Lower leg skin (tissue), 4 donors: ENCODE results near the gene KANK4. TPM values are rescaled to one million over a fixed set of nuclear protein-coding genes. Genes with fewer than 3 reads are reported as not detected.

ENCODE experiments used
- DNase-seq, 2 donors: peaks; one replicate each; pipeline ENCODE4 v3.0.0-alpha.2; 2019; ENCODE audit warnings: low spot score in 2 of 2
- H3K4me3 ChIP-seq: fragments of 200-600 bp; sonication (generic); 2 replicates; pipeline ENCODE4 v1.5.1; 2017; ENCODE audit warnings: mild to moderate bottlenecking, low read depth; ENCODE audit not compliant: poor library complexity, severe bottlenecking
- CTCF ChIP-seq, 3 donors: fragments of 450-650 bp; IDR thresholded peaks; one replicate each; pipeline ENCODE4 v1.5.1; 2016; ENCODE audit warnings: antibody characterized with exemption in 3 of 3, mild to moderate bottlenecking in 3 of 3, moderate library complexity in 2 of 3
- POLR2A ChIP-seq, 2 donors: fragments of 450-650 bp; IDR thresholded peaks; one replicate each; pipeline ENCODE4 v1.6.1; 2016 to 2017; ENCODE audit warnings: antibody characterized with exemption in 2 of 2, mild to moderate bottlenecking in 1 of 2, moderate library complexity in 1 of 2
- WGBS, 2 donors: methylation state at CpG; one replicate each; pipeline ENCODE4 v1.1.5; 2018; 5-methylcytosine and 5-hydroxymethylcytosine counted together
- intact Hi-C: fragments of 100-400 bp; cut with DNase I; formaldehyde crosslinking; loops from one replicate; pipeline ENCODE4 v1.15.0; 2023; ENCODE audit warnings: low total_unique reads
- total RNA-seq, 4 donors: library from RNA; depleted of rRNA; stranded (reverse); fragments of >200 nt; gene quantifications; one replicate each; pipeline ENCODE4 v1.1.0, GENCODE V29; 2016

KANK4 gene
- 1 to 10 TPM in 1 of 4 donors, under 1 TPM in 3; 0.21 to 1.5 (median 0.72) TPM for total RNA-seq

- H3K4me3 ChIP-seq: peak within 1 kb of the TSS; percentile 11
- intact Hi-C loops: no loop called here
- no peak for DNase-seq
- no peak for TF ChIP-seq CTCF (IDR thresholded peaks at IDR 0.05)
- no peak for TF ChIP-seq POLR2A (IDR thresholded peaks at IDR 0.05)
- WGBS, 2 donors: 0 to 1% methylated on average over 18 to 77 of the region's 84 CpGs
Measured at GRCh38 chr1:62318756-62319544, at the start of gene KANK4. Gene KANK4 (minus strand): TSS chr1:62319434. CDS start chr1:62281564, 37,870 bp downstream.

- peak in 1 of 2 donors; percentile 10 for DNase-seq
- intact Hi-C loops: no loop called here
- 81 to 87% methylated on average over 6 of the region's 6 CpGs for WGBS, 2 donors
- H3K4me3 ChIP-seq: no peak overlapping the region
- TF ChIP-seq POLR2A (IDR thresholded peaks at IDR 0.05) (no peak), CTCF (IDR thresholded peaks at IDR 0.05) (no peak)
Measured at GRCh38 chr1:62368989-62369388, 49.8 kb upstream of the KANK4 start.

- WGBS, 2 donors: 74 to 76% methylated on average over 7 of the region's 7 CpGs
- TF ChIP-seq POLR2A (IDR thresholded peaks at IDR 0.05) (no peak), CTCF (IDR thresholded peaks at IDR 0.05) (no peak)
- DNase-seq: peak in 1 of 2 donors; percentile 52
- intact Hi-C loops: no loop called here
- no peak overlapping the region for H3K4me3 ChIP-seq
Measured at GRCh38 chr1:62367005-62367557, 47.8 kb upstream of the KANK4 start.

GRCh38 chr1:62364721-62365120, 45.5 kb upstream of the KANK4 start:
- no peak for DNase-seq
- intact Hi-C loops: no loop called here
- TF ChIP-seq POLR2A (IDR thresholded peaks at IDR 0.05): no peak
- no peak overlapping the region for H3K4me3 ChIP-seq

- TF ChIP-seq POLR2A (IDR thresholded peaks at IDR 0.05) (no peak), CTCF (IDR thresholded peaks at IDR 0.05) (no peak)
- DNase-seq: peak in 1 of 2 donors; percentile 8
- intact Hi-C loops: no loop called here
- H3K4me3 ChIP-seq: no peak overlapping the region
- 48 to 62% methylated on average over 3 of the region's 3 CpGs for WGBS, 2 donors
Measured at GRCh38 chr1:62362926-62363325, 43.7 kb upstream of the KANK4 start.

- H3K4me3 ChIP-seq: no peak overlapping the region
- DNase-seq: peak in 1 of 2 donors; percentile 37
- TF ChIP-seq POLR2A (IDR thresholded peaks at IDR 0.05): no peak
- no peak for TF ChIP-seq CTCF (IDR thresholded peaks at IDR 0.05)
- WGBS, 2 donors: 39 to 46% methylated on average over 11 of the region's 11 CpGs
- intact Hi-C loops: no loop called here
Measured at GRCh38 chr1:62362061-62362917, 43.1 kb upstream of the KANK4 start.
